Fibroblast of skin of abdomen (primary cell): Measurements from ENCODE around the gene APEH. TPM values are rescaled to one million over a fixed set of nuclear protein-coding genes. Genes with fewer than 3 reads are reported as not detected.
A peak's percentile ranks its signal among the peaks of the same experiment; 100 is the strongest.

Experiments
- DNase-seq: peaks from one replicate; pipeline ENCODE4 v3.0.0-alpha.2; 2013
- polyA plus RNA-seq, 2 experiments: library from polyadenylated mRNA; unstranded; fragments of 120-200 nt; gene quantifications; one replicate each; pipeline ENCODE4 v1.2.1, GENCODE V29; 2013; ENCODE audit not compliant: insufficient read length in 2 of 2

Gene APEH
- polyA plus RNA-seq (2013, experiment 1 of 2; ENCODE audit: insufficient read length), result 95.5 TPM
- 99.1 TPM for polyA plus RNA-seq (2013, experiment 2 of 2; ENCODE audit: insufficient read length)

- peak; percentile 98 for DNase-seq
Observed at GRCh38 chr3:49673715-49674496, at the start of gene APEH. Gene APEH (plus strand): TSS chr3:49674351. CDS start chr3:49674402, 51 bp downstream.

GRCh38 chr3:49625071-49625470, 49.1 kb upstream of the APEH start:
- DNase-seq, result no peak

- DNase-seq, result peak; percentile 79
Observed at GRCh38 chr3:49626101-49626581, 48.0 kb upstream of the APEH start.

GRCh38 chr3:49626796-49627195, 47.4 kb upstream of the APEH start:
- DNase-seq, result no peak

- DNase-seq, result no peak
Observed at GRCh38 chr3:49627634-49628033, 46.5 kb upstream of the APEH start.

- DNase-seq, result no peak
Observed at GRCh38 chr3:49628249-49628648, 45.9 kb upstream of the APEH start.

GRCh38 chr3:49629451-49629850, 44.7 kb upstream of the APEH start:
- no peak for DNase-seq

GRCh38 chr3:49629866-49630265, 44.3 kb upstream of the APEH start:
- DNase-seq, result no peak

GRCh38 chr3:49630784-49631183, 43.4 kb upstream of the APEH start:
- no peak for DNase-seq

- DNase-seq, result no peak
Observed at GRCh38 chr3:49634736-49635135, 39.4 kb upstream of the APEH start.

- DNase-seq, result no peak
Observed at GRCh38 chr3:49636883-49637609, 37.1 kb upstream of the APEH start.

- DNase-seq, result peak; percentile 54
Observed at GRCh38 chr3:49638445-49638844, 35.7 kb upstream of the APEH start.

GRCh38 chr3:49639551-49639950, 34.6 kb upstream of the APEH start:
- DNase-seq, result no peak

GRCh38 chr3:49641292-49641691, 32.9 kb upstream of the APEH start:
- no peak for DNase-seq

- DNase-seq, result no peak
Observed at GRCh38 chr3:49641921-49642707, 32.0 kb upstream of the APEH start.

- no peak for DNase-seq
Observed at GRCh38 chr3:49642708-49643145, 31.4 kb upstream of the APEH start.

GRCh38 chr3:49644684-49645083, 29.5 kb upstream of the APEH start:
- no peak for DNase-seq

GRCh38 chr3:49646236-49646635, 27.9 kb upstream of the APEH start:
- no peak for DNase-seq

- DNase-seq, result no peak
Observed at GRCh38 chr3:49647741-49648140, 26.4 kb upstream of the APEH start.

- DNase-seq, result no peak
Observed at GRCh38 chr3:49648354-49649019, 25.7 kb upstream of the APEH start.

- no peak for DNase-seq
Observed at GRCh38 chr3:49649576-49649975, 24.6 kb upstream of the APEH start.

GRCh38 chr3:49650177-49650576, 24.0 kb upstream of the APEH start:
- DNase-seq, result no peak
